GM19455 (cell line): ENCODE data around the gene ELF4.
"Not testable (repeated sequence)": the region's sequence is repeated elsewhere in the genome, so short reads cannot be mapped to it uniquely, and the experiment has no call there.

ENCODE experiments used
- ATAC-seq: cut with Tn5 transposase; IDR thresholded peaks from one replicate; pipeline ENCODE4 v1.9.1; 2021; ENCODE audit not compliant: unreplicated experiment

The ELF4 gene

GRCh38 chrX:130115119-130115885, 5.0 kb upstream of the ELF4 start:
- ATAC-seq, result not testable (repeated sequence)

GRCh38 chrX:130114141-130114588, 3.9 kb upstream of the ELF4 start:
- ATAC-seq, result no peak

- ATAC-seq, result no peak
Measured at GRCh38 chrX:130111220-130112154, 1.2 kb upstream of the ELF4 start.

GRCh38 chrX:130109429-130110378, 593 bp downstream of the ELF4 start:
- ATAC-seq, result peak; percentile 13

- ATAC-seq, result peak; percentile 57
Measured at GRCh38 chrX:130108647-130109428, 1.5 kb downstream of the ELF4 start.

- ATAC-seq, result no peak
Measured at GRCh38 chrX:130106071-130106470, 4.2 kb downstream of the ELF4 start.

GRCh38 chrX:130105244-130105643, 5.1 kb downstream of the ELF4 start:
- no peak for ATAC-seq

- ATAC-seq, result no peak
Measured at GRCh38 chrX:130103605-130104004, 6.7 kb downstream of the ELF4 start.

- ATAC-seq, result no peak
Measured at GRCh38 chrX:130100180-130100579, 10.1 kb downstream of the ELF4 start.

GRCh38 chrX:130098210-130098552, 12.1 kb downstream of the ELF4 start:
- no peak for ATAC-seq

GRCh38 chrX:130097507-130098209, 12.6 kb downstream of the ELF4 start:
- no peak for ATAC-seq

GRCh38 chrX:130095249-130096030, 14.9 kb downstream of the ELF4 start:
- ATAC-seq, result no peak

GRCh38 chrX:130094696-130095095, 15.6 kb downstream of the ELF4 start:
- no peak for ATAC-seq

GRCh38 chrX:130093271-130093670, 17.0 kb downstream of the ELF4 start:
- no peak for ATAC-seq

- peak; percentile 98 for ATAC-seq
Measured at GRCh38 chrX:130091980-130092522, 18.2 kb downstream of the ELF4 start.

GRCh38 chrX:130090364-130090763, 19.9 kb downstream of the ELF4 start:
- ATAC-seq, result no peak

GRCh38 chrX:130086447-130087206, 23.7 kb downstream of the ELF4 start:
- ATAC-seq, result peak; percentile 42
